KG1 (cell line): ENCODE data around the gene KRTAP10-3.

Experiments used
- DNase-seq: peaks from one replicate; lab custom pipeline; 2025; lab: John Stamatoyannopoulos, UW

The KRTAP10-3 gene

DNA sequence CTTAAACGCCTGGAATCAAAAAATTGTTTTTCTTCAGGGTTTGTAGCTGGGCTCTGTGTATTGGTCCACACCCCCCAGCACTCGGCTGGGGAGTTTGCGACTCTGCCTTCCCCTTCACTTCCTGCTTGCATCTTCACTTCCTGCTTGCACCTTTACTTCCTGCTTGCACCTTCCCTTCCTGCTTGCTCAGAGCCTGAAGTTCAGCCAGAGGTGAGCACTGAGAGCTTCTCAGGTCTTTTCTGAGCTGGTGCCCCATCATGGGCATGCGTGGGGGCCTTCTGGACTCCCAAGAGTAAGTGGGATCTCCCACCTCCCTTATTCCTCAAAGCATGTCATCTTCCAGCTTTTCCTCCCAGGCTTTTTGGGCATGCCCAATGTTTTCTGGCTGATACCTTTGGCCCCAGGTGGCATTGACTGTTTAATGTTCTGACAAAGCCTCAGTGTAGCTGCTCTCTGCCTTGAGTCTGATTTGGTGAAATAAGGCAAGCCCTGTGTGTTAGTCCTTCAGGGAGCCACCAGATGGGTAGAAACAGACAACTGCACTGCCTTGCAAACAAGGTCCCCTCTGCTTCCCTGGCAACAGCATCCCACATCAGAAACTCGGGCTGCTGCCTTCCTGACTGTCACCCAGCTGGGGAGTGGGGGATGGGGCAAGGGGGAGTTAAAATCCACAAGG is 10.8 kb downstream of the KRTAP10-3 start:
- DNase-seq: no peak

DNA sequence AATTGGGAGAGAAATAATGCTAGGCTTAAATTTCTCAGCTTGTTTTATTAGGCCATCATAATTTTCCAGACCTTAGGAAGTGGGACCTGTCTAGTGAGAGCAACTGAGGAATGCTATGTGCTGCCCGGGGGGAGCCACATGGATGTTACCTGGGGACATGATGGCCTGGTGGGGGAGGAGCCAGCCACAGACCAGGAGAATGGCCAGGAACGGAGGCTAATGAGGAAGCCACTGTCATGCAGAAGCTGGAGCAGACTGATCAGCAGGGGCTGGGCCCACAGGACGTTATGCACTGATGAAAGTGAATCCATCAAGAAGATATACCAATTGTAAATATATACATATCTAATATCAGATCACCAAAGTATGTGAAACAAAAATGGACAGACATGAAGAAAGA is 14.0 kb downstream of the KRTAP10-3 start:
- no peak for DNase-seq

DNA sequence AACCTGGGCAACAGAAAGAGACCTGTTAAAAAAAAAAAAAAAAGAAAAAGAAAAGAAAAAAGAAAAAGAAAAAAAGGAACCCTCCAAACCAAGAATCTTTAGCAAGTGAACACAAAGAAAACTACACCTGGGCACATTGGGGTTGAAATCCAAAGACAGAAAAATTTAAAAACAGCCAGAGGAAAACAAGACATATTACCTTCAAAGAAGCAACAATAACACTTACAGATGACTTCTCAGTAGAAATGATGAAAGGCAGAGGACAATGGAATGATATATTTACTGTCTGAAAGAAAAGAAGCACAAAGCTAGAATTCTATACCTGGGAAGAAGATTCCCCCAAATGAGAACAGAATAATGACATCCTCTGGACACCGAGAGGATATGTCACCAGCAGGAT is 15.9 kb downstream of the KRTAP10-3 start:
- DNase-seq: no peak

DNA sequence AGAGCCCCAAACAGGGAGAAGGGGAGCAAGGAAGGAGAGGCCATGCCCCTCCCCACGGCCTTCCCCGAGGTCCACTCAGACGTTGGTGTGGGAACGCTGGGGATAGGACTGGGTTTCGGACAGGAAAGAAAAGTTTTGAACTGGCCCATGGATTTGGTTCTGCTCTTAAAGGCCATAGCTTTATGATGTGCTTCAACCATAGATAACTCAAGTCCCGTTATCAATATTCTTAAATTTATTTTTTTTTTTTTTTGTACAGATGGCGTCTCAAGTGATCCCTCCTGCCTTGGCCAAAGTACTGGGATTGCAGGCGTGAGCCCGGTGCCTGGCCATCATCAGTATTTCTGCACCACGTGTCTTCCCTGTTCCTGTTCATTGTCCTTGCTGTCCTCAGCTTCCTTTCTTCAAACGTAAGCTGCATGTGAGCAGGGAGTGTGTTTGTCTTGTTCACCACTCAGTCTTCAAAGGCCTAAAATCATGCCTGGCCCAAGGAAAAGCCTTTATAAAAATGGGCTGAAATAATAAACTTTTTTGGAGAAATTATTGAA is 17.8 kb downstream of the KRTAP10-3 start:
- DNase-seq: no peak

DNA sequence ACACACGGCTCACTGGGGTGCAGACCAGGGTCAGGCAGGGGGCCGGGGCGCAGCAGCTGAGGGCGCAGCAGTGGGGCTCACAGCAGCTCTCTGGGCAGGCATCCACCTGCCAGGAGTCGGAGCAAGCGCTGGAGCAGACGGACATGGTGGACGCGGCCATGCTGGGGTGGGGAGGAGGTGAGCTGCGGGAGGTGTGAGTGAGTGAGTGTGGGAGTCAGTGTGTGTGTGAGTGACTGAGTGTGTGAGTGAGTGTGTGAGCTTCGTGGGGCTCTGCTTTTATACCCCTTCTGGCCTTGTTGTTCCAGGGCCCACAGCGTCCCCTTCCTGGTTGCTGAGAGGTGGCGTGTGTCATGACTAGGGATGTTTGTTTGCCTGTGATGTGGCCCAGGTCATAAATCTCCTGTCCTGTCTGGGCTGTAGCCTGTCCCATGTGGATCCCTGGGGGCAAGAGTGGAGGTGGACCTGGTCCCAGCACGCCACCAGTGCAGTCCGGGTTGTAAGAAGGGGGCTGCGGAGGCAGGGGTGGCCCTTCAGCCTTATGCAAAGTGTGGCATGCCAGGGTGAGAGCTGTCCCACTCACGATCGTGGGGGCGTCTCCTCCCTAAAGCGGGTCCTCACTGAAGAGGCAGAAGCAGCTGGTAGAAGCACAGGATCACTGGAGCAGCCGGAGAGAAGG is 18.5 kb downstream of the KRTAP10-3 start, which contains the start of gene KRTAP10-1:
Gene KRTAP10-1, minus strand, starts transcription at position 205 of the 676 bp plus-strand sequence. Its CDS starts 45 bp downstream, at position 160.
- no peak for DNase-seq

DNA sequence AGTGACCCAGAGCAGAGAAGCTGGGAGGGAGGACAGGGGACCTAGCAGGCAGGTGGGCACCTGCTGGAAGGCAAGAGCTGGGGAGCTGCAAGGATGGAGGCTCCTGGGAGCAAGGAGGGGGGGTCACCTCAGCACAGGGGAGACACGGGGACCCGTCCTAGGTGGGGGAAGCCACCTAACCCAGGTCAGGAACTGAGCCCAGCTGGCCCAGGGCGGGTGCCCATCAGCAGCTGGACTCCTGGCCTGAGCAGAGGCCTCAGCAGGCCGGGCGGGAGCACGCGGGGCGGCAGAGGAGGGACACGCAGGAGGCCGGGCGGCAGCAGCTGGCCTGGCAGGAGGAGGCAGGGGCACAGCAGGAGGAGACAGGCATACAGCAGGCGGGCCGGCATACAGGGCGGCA is 19.5 kb downstream of the KRTAP10-3 start:
- no peak for DNase-seq

DNA sequence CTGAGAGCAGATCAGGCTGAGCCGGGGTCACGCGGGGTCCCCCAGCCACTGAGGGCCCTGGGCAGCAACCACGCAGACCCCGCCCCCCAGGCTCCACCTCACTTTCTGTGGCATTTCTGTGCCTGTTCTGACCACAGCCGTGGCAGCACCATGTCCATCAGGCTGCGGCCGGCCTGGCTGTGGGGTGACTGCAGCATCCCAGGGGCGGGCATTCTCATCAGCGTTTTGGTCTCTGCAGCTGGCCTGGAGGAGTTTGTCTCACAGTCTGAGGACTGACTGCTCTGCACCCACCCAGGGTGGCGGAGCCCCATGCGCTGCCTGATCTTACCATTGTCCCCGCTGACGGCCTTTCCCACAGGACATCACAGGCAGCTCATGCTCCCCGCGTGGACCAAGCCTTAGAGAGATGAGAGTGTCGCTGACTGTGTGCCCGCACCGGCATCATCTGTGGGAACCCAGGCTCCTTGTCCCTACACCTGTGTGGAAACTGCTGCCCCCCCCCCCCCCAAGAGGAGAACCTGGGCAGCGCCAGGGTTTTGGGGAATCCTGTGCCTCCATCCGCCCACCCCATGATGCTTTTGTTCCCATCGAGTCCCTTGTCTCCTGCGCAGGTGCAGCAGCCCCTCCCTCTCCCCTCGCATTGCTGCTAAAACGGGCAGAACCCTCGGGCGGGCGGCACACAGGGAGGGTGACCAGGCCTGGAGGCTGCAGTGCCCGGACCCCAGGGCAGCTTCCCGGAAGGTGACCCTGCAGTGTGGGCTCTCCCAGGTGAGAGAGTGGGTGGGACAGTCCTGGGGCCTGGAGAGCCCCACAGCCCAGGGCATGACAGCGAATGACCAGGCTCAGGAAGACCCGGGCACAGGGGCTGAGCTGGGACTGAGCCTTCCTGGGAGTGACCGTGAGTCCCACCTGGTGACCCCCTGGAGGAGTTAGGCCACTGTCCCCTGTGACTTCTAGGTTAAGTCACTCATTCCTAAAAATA is 20.4 kb downstream of the KRTAP10-3 start:
- DNase-seq: no peak

DNA sequence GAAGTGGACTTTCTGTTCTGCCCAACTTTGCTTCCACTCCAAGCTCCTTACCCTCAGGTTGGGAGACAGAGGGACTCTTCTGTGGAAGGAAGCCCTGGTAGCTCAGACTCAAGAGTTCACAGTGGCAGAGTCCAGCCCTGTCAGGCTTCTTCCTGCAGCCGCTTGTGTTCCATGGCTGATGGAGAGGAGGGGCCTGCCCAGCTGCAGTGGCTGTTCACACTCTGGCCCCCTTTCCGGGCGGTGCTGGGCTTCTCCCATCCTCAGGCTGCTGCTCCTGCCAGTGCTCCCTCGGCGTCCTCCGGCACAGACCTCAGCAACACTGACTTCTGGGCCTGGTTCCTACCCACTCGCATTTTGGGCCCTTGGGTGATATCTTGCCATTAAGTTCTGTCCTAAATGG is 22.6 kb downstream of the KRTAP10-3 start:
- DNase-seq: no peak

DNA sequence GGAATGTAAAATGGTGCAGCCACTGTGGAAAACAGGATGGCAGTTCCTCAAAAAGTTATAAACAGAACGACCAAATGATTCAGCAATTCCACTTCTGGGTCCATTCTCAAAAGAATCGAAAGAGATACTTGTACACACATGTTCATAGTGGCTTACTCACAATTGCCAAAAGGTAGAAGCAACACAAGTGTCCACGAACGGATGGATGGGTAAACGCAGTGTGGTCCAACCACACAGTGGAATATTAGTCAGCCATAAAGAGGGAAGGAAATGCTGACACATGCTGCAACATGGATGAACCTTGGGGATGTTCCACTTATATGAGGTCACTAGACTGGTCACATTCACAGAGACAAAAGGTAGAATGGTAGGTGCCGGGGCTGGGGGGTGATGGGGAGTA is 23.9 kb downstream of the KRTAP10-3 start:
- DNase-seq: no peak

DNA sequence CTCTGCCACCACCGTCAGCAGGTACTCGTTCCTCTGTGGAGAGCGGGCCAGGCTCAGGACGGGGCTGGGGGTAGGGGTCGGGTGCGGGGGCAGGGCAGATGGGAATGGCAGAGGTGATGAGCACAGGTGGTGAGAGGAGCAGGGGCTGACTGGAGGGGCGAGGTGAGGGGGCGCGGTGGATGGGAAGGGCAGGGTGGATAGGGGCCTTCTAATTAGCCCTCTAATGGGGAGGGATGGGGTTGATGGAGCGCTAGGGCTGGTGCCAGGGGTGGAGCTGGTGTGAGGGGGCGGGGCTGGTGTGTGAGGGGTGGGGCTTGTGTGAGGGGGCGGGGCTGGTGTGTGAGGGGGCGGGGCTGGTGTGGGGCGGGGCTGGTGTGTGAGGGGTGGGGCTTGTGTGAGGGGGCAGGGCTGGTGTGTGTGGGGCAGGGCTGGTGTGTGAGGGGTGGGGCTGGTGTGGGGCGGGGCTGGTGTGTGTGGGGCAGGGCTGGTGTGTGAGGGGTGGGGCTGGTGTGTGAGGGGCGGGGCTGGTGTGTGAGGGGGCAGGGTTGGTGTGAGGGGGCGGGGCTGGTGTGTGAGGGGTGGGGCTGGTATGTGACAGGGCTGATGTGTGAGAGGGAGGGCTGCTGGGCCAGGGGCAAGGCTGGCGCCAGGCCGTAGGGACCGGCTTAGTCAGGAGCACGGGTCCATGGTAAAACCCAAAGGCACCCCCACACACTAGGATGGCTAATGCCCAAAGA is 24.5 kb downstream of the KRTAP10-3 start:
- DNase-seq: no peak

DNA sequence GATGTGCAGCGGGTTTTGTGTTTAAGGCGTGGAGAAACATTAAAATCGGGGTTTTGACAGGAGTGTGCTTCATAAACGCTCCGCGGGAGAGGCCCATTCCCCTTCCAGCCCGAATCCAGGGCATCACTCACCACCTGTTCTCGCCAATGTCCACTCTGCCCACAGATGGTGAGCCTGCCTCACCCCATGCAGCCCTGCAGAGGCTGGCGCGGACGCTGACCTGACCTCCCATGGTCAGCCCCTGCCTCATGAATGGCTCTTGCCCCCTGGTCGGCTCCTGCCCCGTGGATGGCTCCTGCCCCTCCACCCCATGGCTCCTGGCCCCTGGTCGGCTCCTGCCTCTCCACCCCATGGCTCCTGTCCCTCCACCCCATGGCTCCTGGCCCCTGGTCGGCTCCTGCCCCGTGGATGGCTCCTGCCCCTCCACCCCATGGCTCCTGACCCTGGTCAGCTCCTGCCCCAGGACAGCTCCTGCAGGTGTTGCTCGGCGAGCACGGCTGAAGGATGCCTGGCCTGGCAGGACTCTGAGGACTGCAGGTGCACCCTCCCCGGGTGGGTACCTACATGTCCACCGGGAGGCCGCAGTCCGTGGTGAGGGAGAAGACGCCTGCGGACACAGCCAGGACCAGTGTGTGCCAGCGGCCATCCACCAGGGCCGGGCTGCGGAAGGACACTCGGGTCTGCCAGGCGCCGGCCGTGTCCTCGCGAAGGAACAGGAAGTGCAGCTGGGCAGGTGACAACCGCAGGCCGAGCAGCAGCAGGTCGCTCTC is 25.3 kb downstream of the KRTAP10-3 start:
- no peak for DNase-seq

DNA sequence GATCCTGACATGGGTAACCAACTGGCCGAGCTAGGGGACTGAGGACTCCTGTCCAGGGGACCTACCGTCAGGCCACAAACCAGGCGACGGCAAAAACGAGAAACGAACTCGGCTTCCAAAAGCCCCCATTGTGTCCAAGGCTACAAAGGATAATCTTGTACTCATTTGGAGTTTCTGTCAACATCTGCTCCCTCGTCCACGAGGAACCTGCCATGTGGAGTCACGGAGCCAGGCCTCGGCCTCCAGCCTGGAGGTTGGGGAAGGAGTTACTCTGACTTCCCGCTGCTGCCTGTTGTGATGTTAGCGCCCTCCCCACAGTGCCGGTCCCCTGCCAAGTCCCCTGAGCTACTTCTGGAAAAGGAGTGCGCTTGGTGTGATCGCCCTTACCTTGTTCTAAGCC is 25.9 kb downstream of the KRTAP10-3 start:
- DNase-seq: no peak

DNA sequence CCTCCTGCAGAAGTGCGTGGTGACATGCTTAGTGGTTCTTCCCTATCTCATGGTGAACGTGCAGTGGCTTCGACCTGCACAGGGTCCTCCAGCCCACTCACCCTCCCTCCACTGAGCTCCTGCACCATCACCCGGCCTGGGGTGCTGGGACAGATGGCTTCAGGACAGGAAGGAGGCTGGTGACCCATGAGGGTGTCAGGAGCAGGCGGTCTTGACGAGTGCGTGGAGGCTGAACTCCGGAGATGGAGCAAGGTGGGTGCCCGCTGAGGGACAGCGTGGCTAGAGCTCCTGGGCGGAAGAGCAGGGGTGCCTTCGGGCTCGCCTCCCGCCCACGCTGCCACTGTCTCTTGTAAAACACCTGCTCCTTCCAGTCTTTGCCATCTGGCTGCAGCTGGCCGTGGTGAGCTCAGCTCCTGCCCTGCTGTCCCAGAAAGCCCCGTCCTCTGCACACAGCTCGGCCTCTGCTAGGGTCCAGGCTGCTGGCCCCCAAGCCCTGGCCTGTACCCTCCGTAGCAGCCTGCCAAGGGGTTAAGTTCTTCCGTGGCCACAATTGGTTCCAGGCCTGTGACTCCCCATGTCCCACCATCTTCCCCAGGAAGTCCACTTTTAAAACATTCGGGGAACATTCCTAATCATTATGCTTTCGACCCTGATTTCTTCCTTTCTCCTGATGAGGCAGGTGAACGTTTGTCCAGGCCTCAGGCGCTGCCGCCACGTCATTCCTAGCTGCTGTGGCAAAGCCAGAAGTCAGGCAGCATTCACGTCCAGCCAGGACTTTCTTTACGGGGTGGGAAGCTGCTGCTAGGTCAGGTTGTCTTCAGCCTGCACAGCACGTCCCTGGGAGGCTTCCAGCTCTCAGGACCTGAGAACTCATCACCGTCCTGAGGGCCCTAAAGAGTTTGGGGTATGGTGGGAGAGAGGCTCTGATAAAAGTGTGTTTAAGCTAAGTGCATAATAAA is 26.7 kb downstream of the KRTAP10-3 start:
- DNase-seq: no peak

DNA sequence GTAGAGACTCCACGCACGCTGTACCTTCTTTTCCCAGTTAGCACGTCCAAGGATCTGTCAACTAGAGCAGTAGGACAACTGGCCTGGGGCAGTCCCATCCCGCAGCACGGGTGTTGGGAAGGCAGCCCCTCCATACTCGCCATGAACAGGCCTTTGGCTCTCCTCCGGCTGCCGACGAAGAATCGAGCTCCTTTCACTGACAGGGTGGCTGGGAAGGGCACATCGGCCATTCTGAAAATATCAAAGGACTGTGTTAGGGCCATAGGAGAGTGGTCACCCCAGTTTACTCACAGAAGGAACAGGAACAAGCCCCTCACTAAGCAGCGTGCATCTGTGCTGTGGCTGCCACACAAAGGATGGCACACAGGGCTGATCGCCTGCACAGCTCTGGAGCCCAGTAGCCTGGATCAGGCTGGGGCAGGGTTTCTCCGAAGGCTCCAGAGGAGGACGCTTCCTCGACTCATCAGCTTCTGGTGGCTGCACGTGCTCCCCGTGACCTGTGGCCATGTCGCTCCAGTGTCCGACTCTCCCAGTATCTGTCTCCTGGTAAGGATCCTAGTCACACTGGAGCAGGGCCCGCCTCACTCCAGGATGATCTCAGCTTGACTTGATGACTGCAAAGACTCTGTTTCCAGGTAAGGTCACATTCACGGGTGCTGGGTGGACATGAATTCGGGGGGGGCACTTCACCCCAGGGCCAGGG is 27.5 kb downstream of the KRTAP10-3 start:
- DNase-seq: no peak

DNA sequence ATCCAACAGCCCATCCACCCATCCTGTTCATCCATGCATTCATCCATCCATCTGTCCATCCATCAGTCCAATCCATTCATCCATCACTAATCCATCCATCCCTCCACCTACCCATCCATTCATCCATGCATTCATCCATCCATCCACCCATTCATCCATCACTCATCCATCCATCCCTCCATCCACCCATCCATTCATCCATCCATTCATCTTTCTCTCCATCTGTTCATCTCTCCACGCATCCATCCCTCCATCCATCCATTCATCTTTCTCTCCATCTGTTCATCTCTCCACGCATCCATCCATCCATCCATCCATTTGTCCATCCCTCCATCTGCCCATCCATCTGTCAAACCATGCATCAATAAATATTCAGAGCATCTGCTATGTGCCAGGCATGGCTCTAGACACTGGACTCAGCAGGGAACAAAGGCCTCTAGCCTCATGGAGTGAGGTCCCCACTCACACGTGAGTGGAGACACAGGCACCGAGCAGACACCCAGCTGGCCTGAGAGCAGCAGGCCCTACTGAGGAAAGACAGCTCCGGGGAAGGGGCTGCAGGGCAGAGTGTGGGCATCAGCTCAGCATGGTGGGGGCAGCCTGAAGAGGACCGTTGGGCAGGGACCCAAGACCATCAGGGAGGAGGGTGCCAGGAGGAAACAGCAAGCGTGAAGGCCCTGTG is 28.2 kb downstream of the KRTAP10-3 start:
- DNase-seq: no peak

DNA sequence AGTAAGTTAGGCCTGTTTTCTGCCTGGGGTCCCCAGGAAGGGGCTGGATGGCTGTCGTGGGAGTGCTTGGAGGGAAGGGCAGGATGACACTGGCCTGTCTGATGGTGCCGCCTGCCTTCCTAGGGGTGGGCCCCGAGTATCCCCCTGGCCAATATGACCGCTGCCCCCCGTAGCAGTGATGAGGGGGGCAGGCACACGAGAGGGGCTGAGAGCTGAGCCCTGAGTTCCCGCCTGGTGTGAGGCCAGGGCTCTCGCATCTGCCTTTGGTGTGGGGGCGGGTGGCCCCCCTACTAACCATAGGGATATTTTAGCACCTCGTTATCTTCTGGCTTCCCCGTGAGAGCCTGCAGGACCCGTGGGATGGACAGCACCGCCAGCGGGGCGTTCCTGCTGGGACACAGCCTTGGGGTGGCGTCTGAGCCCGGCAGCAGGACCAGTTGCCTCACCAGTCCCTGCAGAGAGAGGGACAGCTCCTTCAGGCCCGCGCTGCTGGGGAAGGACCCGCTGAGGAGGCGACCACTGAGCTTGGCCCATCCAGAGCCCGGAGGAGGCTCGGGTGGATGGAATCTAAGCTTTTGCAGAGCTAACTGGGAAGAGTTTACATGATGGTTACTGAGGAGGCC is 29.0 kb downstream of the KRTAP10-3 start:
- no peak for DNase-seq

DNA sequence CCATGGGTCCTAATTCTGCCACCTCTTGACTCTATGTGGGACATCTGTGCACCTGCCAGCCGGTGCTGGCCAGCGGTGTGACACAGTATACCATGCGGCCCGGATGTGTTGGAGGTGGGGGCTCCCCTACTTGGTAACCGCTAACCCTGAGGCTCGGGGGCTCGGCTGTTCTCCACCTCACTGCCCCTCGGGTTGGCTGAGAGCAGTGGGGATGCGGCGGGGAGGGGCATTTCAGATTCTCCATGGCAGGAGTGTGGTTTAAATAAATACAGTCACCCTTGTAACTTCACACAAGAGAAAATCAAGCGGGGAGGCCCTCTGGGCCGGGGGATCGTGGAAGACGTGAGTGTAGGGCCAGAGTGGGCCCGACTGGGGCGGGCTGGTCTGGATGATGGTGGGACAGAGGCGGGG is 29.6 kb downstream of the KRTAP10-3 start:
- no peak for DNase-seq

DNA sequence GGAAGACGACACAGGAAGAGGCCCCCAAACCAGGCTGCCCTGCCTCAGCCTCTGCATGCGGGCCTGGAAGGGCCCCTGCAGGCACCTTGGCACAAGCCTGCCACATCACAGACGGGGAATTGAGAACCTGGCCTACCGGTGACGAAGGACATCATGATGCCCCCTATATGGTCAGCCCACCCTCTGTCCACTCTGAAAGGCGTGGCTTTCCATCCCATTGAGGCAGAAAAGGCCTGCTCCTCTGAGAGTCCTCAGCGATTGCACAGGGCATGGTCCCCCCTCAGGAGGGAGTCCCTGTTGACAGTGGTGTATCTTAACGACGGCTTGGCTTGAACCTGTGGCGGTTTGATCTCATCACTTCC is 30.0 kb downstream of the KRTAP10-3 start:
- no peak for DNase-seq
